Left colon (tissue), 2 donors: ENCODE data around the gene CCL17. TPM values are rescaled to one million over a fixed set of nuclear protein-coding genes. Genes with fewer than 3 reads are reported as not detected.
"Not testable (repeated sequence)": the region's sequence is repeated elsewhere in the genome, so short reads cannot be mapped to it uniquely, and the experiment has no call there.

ENCODE experiments used
- ATAC-seq: fragments of 200-7000 bp; cut with Tn5 transposase; one replicate; pipeline ENCODE4 v1.9.1; 2020; ENCODE audit warnings: mild to moderate bottlenecking, moderate library complexity
- DNase-seq, 2 donors: peaks; one replicate each; pipeline ENCODE4 v3.0.0-alpha.2; 2020
- intact Hi-C, 2 donors: fragments of 100-400 bp; cut with DNase I in 1 of 2; cut with micrococcal nuclease in 1 of 2; formaldehyde crosslinking; loops; one replicate each; pipeline versions ENCODE4 v1.11.2 to v1.14.0; 2022; cut with DNase I, micrococcal nuclease
- total RNA-seq, 2 donors: library from RNA; stranded (reverse); fragmentation: NEBNext Ultra II Directional; extraction: Animal tissue kit (Norgen Biotek cat#: 25700); gene quantifications; one replicate each; pipeline ENCODE4 v1.2.1, GENCODE V29; 2021
- donor health status: DM: no; HTN: no; CAD: no.
- donor health status: DM: yes; HTN: yes; CAD: no.

CCL17 gene
- total RNA-seq, 2 donors from 2014 or later = not detected

GRCh38 chr16:57391708-57392107 lies 12.9 kb upstream of the CCL17 start:
- no peak for ATAC-seq
- intact Hi-C loops = no loop called here
- DNase-seq = no peak

- intact Hi-C loops = no loop called here
- DNase-seq = no peak
- peak; percentile 41 for ATAC-seq
Measured at GRCh38 chr16:57392694-57393093, 11.9 kb upstream of the CCL17 start.

- DNase-seq (peak; percentile 53 to 65), ATAC-seq (peak; percentile 87)
- intact Hi-C loops = no loop called here
Measured at GRCh38 chr16:57394444-57394843, 10.1 kb upstream of the CCL17 start.

- ATAC-seq (no peak), DNase-seq (no peak)
- intact Hi-C loops = no loop called here
Measured at GRCh38 chr16:57395026-57395425, 9.5 kb upstream of the CCL17 start.

GRCh38 chr16:57396786-57397185 lies 7.8 kb upstream of the CCL17 start:
- intact Hi-C loops = no loop called here
- ATAC-seq = no peak
- DNase-seq = no peak

GRCh38 chr16:57397493-57397892 lies 7.1 kb upstream of the CCL17 start:
- intact Hi-C loops, ATAC-seq, DNase-seq: not testable (repeated sequence)

GRCh38 chr16:57401943-57402640 lies 2.5 kb upstream of the CCL17 start:
- no peak for DNase-seq
- ATAC-seq = no peak
- intact Hi-C loops = no loop called here

- DNase-seq (no peak), ATAC-seq (no peak)
- intact Hi-C loops = no loop called here
Measured at GRCh38 chr16:57405097-57405496, 530 bp downstream of the CCL17 start.

GRCh38 chr16:57406881-57407280 lies 2.3 kb downstream of the CCL17 start:
- DNase-seq (no peak), ATAC-seq (no peak)
- intact Hi-C loops = no loop called here

GRCh38 chr16:57407521-57408353 lies 3.2 kb downstream of the CCL17 start:
- intact Hi-C loops = no loop called here
- no peak for DNase-seq
- ATAC-seq = no peak

- DNase-seq = no peak
- ATAC-seq = no peak
- intact Hi-C loops = no loop called here
Measured at GRCh38 chr16:57409065-57409464, 4.5 kb downstream of the CCL17 start.

- DNase-seq = no peak
- ATAC-seq = no peak
- intact Hi-C loops = no loop called here
Measured at GRCh38 chr16:57409870-57410587, 5.5 kb downstream of the CCL17 start.

GRCh38 chr16:57411362-57411976 lies 6.9 kb downstream of the CCL17 start:
- intact Hi-C loops = no loop called here
- ATAC-seq (no peak), DNase-seq (no peak)

- DNase-seq (no peak), ATAC-seq (no peak)
- intact Hi-C loops = no loop called here
Measured at GRCh38 chr16:57412584-57412983, 8.0 kb downstream of the CCL17 start.

GRCh38 chr16:57413301-57413730 lies 8.7 kb downstream of the CCL17 start:
- DNase-seq (no peak), ATAC-seq (no peak)
- intact Hi-C loops = no loop called here

- no peak for ATAC-seq
- intact Hi-C loops = no loop called here
- DNase-seq = no peak
Measured at GRCh38 chr16:57413733-57414132, 9.2 kb downstream of the CCL17 start.

GRCh38 chr16:57416084-57416483 lies 11.5 kb downstream of the CCL17 start:
- DNase-seq (no peak), ATAC-seq (no peak)
- intact Hi-C loops = loop anchor here (2.0 to 5.0 kb wide), 2 partner anchors 114 to 115 kb away; no protein-coding TSS in a partner anchor

GRCh38 chr16:57419506-57419905 lies 14.9 kb downstream of the CCL17 start:
- no peak for DNase-seq
- no peak for ATAC-seq
- intact Hi-C loops = loop anchor here in 1 of 2 donors (5.0 kb wide), 1 partner anchor 117 kb away; no protein-coding TSS in a partner anchor
